Ascending aorta (tissue), 2 donors: Measurements from ENCODE around the gene DHX35. TPM values are rescaled to one million over a fixed set of nuclear protein-coding genes. Genes with fewer than 3 reads are reported as not detected.

Experiments
- DNase-seq, 2 donors: peaks; one replicate each; pipeline ENCODE4 v3.0.0-alpha.2; 2019; ENCODE audit warnings: low spot score in 2 of 2
- H3K27ac ChIP-seq, 2 donors: fragments of 200-600 bp; sonication (generic); one replicate each; pipeline ENCODE4 v1.5.1; 2016 to 2017; ENCODE audit warnings: mild to moderate bottlenecking in 1 of 2
- H3K27me3 ChIP-seq: fragments of 200-600 bp; sonication (generic); one replicate; pipeline ENCODE4 v1.5.1; 2017
- H3K36me3 ChIP-seq, 2 donors: fragments of 200-600 bp; sonication (generic); one replicate each; pipeline ENCODE4 v1.5.1; 2016
- H3K4me1 ChIP-seq, 2 donors: fragments of 200-600 bp; sonication (generic); one replicate each; pipeline ENCODE4 v1.5.1; 2016 to 2017; ENCODE audit warnings: mild to moderate bottlenecking in 1 of 2
- H3K4me3 ChIP-seq, 2 donors: fragments of 200-600 bp; sonication (generic); one replicate each; pipeline ENCODE4 v1.5.1; 2016 to 2017; ENCODE audit warnings: mild to moderate bottlenecking in 1 of 2
- H3K9me3 ChIP-seq, 2 donors: fragments of 200-600 bp; sonication (generic); one replicate each; pipeline ENCODE4 v1.5.1; 2016
- intact Hi-C: fragments of 100-400 bp; cut with DNase I; formaldehyde crosslinking; loops from one replicate; pipeline ENCODE4 v1.15.1; 2023
- total RNA-seq: library from RNA; depleted of rRNA; stranded (reverse); fragments of >200 nt; gene quantifications from one replicate; pipeline ENCODE4 v1.1.0, GENCODE V29; 2016
- TF ChIP-seq, protein P1 (sequence below), 3 experiments: fragments of 200-600 bp in 2 of 3; fragments of 450-650 bp in 1 of 3; sonication (generic) in 2 of 3; IDR thresholded peaks; one replicate each; pipeline ENCODE4 v1.5.1; 2016 to 2019; ENCODE audit warnings: antibody characterized with exemption in 3 of 3, mild to moderate bottlenecking in 1 of 3, moderate library complexity in 1 of 3

DHX35 gene
- total RNA-seq, 1 donor from 2014 or later, result 35.3 TPM

DNA sequence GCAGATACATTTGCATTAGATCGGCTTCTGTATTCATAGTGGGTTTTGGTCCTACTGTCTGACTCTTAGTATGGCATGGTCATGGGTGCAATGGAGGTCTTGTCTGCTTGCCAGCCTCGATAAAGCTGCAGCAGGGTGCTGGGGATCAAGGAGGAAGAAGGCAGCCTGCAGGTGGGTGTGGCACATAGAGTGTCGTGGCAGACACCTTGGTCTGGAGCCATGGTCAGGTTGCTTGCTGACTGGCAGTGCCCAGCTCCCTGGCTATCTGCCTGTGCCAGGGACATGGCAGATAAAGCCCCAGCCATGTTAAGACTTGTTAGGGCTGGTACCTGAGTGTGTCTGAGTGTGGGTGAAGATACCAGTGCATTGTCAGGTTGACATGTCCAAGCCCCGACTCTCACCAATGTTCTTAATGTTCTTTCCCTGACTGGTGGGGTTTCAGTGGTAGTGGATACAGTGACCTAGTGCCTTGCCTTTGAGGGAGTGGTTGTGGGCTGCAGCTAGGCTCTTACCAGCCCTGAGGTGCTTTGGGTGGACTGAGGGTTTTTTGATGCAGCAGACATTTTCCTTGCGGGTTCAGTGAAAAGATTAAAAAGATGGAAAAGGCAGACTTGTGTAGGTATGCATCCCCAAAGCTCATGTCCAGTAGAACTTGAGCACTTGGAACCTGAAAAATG, 34.1 kb upstream of the DHX35 start:
- Histone ChIP-seq H3K9me3 (no peaks in the 10 kb centered on the region), H3K4me3 (no peak overlapping the region), H3K4me1 (peaks cover 0 to 6% of the 10 kb centered on the region in 2 donors), H3K27ac (no peak overlapping the region), H3K27me3 (no peaks in the 10 kb centered on the region), H3K36me3 (no peaks in the 10 kb centered on the region)
- TF ChIP-seq, protein P1, sequence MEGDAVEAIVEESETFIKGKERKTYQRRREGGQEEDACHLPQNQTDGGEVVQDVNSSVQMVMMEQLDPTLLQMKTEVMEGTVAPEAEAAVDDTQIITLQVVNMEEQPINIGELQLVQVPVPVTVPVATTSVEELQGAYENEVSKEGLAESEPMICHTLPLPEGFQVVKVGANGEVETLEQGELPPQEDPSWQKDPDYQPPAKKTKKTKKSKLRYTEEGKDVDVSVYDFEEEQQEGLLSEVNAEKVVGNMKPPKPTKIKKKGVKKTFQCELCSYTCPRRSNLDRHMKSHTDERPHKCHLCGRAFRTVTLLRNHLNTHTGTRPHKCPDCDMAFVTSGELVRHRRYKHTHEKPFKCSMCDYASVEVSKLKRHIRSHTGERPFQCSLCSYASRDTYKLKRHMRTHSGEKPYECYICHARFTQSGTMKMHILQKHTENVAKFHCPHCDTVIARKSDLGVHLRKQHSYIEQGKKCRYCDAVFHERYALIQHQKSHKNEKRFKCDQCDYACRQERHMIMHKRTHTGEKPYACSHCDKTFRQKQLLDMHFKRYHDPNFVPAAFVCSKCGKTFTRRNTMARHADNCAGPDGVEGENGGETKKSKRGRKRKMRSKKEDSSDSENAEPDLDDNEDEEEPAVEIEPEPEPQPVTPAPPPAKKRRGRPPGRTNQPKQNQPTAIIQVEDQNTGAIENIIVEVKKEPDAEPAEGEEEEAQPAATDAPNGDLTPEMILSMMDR (IDR thresholded peaks at IDR 0.05), result no peak
- no peak for DNase-seq
- intact Hi-C loops, result no loop called here

DNA sequence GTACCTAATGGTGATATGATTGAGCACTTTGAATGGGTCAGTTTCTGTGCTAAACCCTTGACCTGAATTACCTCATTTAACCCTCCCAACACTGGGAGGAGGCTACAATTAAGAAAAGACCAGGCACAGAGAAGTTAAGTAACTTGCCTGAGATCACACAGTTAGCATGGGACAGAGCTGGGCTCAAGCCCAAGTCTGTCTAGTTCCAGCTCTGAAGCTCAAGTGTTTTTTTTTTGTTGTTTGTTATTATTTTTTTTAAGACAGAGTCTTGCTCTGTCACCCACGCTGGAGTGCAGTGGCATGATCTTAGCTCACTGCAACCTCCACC, 31.9 kb upstream of the DHX35 start:
- intact Hi-C loops, result no loop called here
- Histone ChIP-seq H3K4me1 (peaks cover 0 to 6% of the 10 kb centered on the region in 2 donors), H3K4me3 (no peak overlapping the region), H3K36me3 (no peaks in the 10 kb centered on the region), H3K9me3 (no peaks in the 10 kb centered on the region), H3K27me3 (no peaks in the 10 kb centered on the region), H3K27ac (no peak overlapping the region)
- TF ChIP-seq, protein P1 (IDR thresholded peaks at IDR 0.05), result no peak
- no peak for DNase-seq

DNA sequence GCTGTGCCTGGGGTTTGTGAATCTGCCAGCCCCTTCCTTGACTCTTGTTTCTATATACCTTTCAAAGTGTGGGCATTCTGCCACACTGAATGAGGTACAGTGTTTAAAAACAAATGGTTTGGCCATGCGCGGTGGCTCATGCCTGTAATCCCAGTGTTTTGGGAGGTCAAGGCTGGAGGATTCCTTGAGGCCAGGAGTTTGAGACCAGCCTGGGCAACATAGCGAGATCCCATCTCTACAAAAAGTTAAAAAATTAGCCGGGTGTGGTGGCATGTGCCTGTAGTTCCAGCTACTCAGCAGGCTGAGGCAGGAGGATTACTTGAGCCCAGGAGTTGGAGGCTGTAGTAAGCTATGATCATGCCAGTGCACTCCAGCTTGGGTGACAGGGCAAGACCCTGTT, 30.2 kb upstream of the DHX35 start:
- no peak overlapping the region for H3K27ac ChIP-seq
- TF ChIP-seq, protein P1 (IDR thresholded peaks at IDR 0.05), result no peak
- no peak overlapping the region for H3K4me3 ChIP-seq
- intact Hi-C loops, result no loop called here
- peaks cover 0 to 4% of the 10 kb centered on the region in 2 donors for H3K4me1 ChIP-seq
- H3K27me3 ChIP-seq, result no peaks in the 10 kb centered on the region
- no peak for DNase-seq
- H3K9me3 ChIP-seq, result no peaks in the 10 kb centered on the region
- H3K36me3 ChIP-seq, result no peaks in the 10 kb centered on the region

DNA sequence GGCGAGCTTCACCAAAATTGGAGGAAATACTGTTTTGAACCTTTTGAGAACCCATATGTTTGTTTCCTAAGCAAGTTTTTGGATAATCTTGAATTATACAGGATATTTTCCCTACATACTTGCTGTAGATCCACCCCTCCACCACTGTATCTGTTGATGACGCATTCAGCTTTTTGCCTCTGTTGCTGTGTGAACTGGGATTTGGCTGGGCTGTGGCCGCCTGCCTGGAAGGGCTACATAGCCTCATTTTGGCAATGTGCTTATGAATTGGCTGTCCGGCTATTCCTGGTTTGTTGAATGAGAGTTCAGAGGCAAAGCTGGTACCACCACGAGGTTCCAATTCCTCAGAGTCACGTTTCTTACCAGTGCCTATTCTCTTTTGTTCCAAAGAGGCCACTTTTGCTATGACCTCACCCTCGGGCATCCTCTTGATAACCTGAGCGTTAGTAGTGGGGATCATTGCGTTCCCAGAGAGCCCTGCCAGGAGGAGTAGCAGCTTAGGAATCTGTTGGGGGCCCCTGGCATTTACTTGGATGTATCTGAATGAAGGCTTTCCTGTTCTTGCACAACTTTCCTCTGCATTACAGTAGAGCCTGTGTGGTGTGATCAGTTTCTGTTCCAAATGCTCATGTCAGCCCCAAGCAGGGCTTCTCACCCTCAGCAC, 29.6 kb upstream of the DHX35 start:
- no peak for DNase-seq
- intact Hi-C loops, result no loop called here
- TF ChIP-seq, protein P1 (IDR thresholded peaks at IDR 0.05), result no peak
- Histone ChIP-seq H3K27me3 (no peaks in the 10 kb centered on the region), H3K27ac (no peak overlapping the region), H3K9me3 (no peaks in the 10 kb centered on the region), H3K4me1 (no peaks in the 10 kb centered on the region), H3K36me3 (no peaks in the 10 kb centered on the region), H3K4me3 (no peak overlapping the region)

DNA sequence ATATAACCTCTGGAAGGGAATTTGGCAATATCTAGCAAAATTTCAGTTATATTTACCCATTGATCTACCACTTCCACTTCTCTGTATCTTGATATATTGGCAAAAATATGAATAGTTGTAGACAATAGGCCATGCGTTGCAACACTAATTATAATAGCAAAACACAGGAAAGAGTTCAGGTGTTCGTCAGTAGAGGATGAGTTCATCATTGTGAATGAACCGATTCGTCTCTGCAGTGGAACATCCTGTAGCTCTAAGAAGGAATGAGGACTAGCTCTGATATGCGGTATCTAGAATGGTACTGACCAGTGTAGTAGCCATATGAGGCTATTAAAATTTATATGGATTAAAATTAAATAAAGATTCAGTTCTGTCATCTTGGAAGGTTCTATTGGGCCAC, 27.6 kb upstream of the DHX35 start:
- H3K27ac ChIP-seq, result no peak overlapping the region

More for the DNA sequence above, 27.6 kb upstream of the DHX35 start:
- TF ChIP-seq, protein P1 (IDR thresholded peaks at IDR 0.05), result no peak
- no peaks in the 10 kb centered on the region for H3K36me3 ChIP-seq
- no peaks in the 10 kb centered on the region for H3K27me3 ChIP-seq
- H3K4me3 ChIP-seq, result no peak overlapping the region
- intact Hi-C loops, result no loop called here
- DNase-seq, result no peak
- no peaks in the 10 kb centered on the region for H3K9me3 ChIP-seq
- H3K4me1 ChIP-seq, result no peaks in the 10 kb centered on the region
